ENCODE data around the gene MTUS2. TPM values are rescaled to one million over a fixed set of nuclear protein-coding genes. Genes with fewer than 3 reads are reported as not detected.

Gene MTUS2
- total RNA-seq, 6 donors from 2014 or later: 0.11 to 1.6 (median 0.20) TPM; not detected in 1

- WGBS, 2 donors: no CpG with 5 or more reads among the region's 55 CpGs
- peaks cover 0 to 8% (median 2%) of the 10 kb centered on the region in 4 donors for H3K9me3 ChIP-seq
- H3K27me3 ChIP-seq: peaks cover 0 to 20% (median 9%) of the 10 kb centered on the region in 4 donors
- H3K27ac ChIP-seq: no peak overlapping the region
- H3K4me1 ChIP-seq: peaks cover 7 to 19% (median 13%) of the 10 kb centered on the region in 4 donors
- DNase-seq (peak; percentile 28 to 91), ATAC-seq (ENCODE audit: low FRiP score in 2 of 2) (peak in 1 of 2 donors; percentile 84)
- TF ChIP-seq EP300 (IDR thresholded peaks at IDR 0.05) (no peak), POLR2AphosphoS5 (IDR thresholded peaks at IDR 0.05) (no peak), CTCF (IDR thresholded peaks at IDR 0.05) (peak in 5 of 6 experiments; percentile 21 to 70 (median 46)), POLR2A (IDR thresholded peaks at IDR 0.05) (no peak)
- H3K36me3 ChIP-seq: no peaks in the 10 kb centered on the region
- H3K4me3 ChIP-seq: peak overlapping the region in 3 of 4 donors; percentile 39 to 51 (median 42)
Observed at GRCh38 chr13:28819735-28820098, 422 bp upstream of the MTUS2 start.

- Histone ChIP-seq H3K4me3 (no peak overlapping the region), H3K9me3 (peaks cover 0 to 3% (median under 1%) of the 10 kb centered on the region in 4 donors), H3K36me3 (no peaks in the 10 kb centered on the region), H3K27me3 (peaks cover 0 to 18% (median 7%) of the 10 kb centered on the region in 4 donors), H3K4me1 (peaks cover 7 to 19% (median 13%) of the 10 kb centered on the region in 4 donors), H3K27ac (no peak overlapping the region)
- no peak for TF ChIP-seq CTCF (IDR thresholded peaks at IDR 0.05)
- no peak for TF ChIP-seq POLR2A (IDR thresholded peaks at IDR 0.05)
- TF ChIP-seq POLR2AphosphoS5 (IDR thresholded peaks at IDR 0.05): no peak
- no peak for TF ChIP-seq EP300 (IDR thresholded peaks at IDR 0.05)
- 87 to 92% methylated on average over 5 of the region's 5 CpGs for WGBS, 2 donors
- ATAC-seq (ENCODE audit: low FRiP score in 2 of 2) (no peak), DNase-seq (no peak)
Observed at GRCh38 chr13:28822151-28822550, 2.0 kb downstream of the MTUS2 start.

GRCh38 chr13:28822801-28823200 is 2.7 kb downstream of the MTUS2 start:
- H3K4me1 ChIP-seq: peaks cover 7 to 19% (median 13%) of the 10 kb centered on the region in 4 donors
- no peak for DNase-seq
- WGBS, 2 donors: 55 to 73% methylated on average over 3 of the region's 3 CpGs
- H3K9me3 ChIP-seq: peaks cover 0 to 5% (median 0%) of the 10 kb centered on the region in 4 donors
- TF ChIP-seq CTCF (IDR thresholded peaks at IDR 0.05) (no peak), POLR2AphosphoS5 (IDR thresholded peaks at IDR 0.05) (no peak), POLR2A (IDR thresholded peaks at IDR 0.05) (no peak), EP300 (IDR thresholded peaks at IDR 0.05) (no peak)
- H3K27me3 ChIP-seq: peaks cover 0 to 15% (median 7%) of the 10 kb centered on the region in 4 donors
- H3K4me3 ChIP-seq: no peak overlapping the region
- no peak for ATAC-seq (ENCODE audit: low FRiP score in 2 of 2)
- H3K27ac ChIP-seq: no peak overlapping the region
- H3K36me3 ChIP-seq: no peaks in the 10 kb centered on the region

GRCh38 chr13:28825379-28825778 is 5.2 kb downstream of the MTUS2 start:
- TF ChIP-seq POLR2A (IDR thresholded peaks at IDR 0.05) (no peak), EP300 (IDR thresholded peaks at IDR 0.05) (no peak), CTCF (IDR thresholded peaks at IDR 0.05) (no peak), POLR2AphosphoS5 (IDR thresholded peaks at IDR 0.05) (no peak)
- no peak for ATAC-seq (ENCODE audit: low FRiP score in 2 of 2)
- H3K27me3 ChIP-seq: peaks cover 0 to 5% (median under 1%) of the 10 kb centered on the region in 4 donors
- no peak overlapping the region for H3K4me3 ChIP-seq
- no peak overlapping the region for H3K27ac ChIP-seq
- no peak for DNase-seq
- H3K9me3 ChIP-seq: peaks cover 7 to 27% (median 10%) of the 10 kb centered on the region in 4 donors
- peaks cover 3 to 7% (median 5%) of the 10 kb centered on the region in 4 donors for H3K4me1 ChIP-seq
- no peaks in the 10 kb centered on the region for H3K36me3 ChIP-seq
- WGBS, 2 donors: 84 to 92% methylated on average over 3 of the region's 3 CpGs

GRCh38 chr13:28826368-28826767 is 6.2 kb downstream of the MTUS2 start:
- H3K9me3 ChIP-seq: peaks cover 7 to 37% (median 20%) of the 10 kb centered on the region in 4 donors
- ATAC-seq (ENCODE audit: low FRiP score in 2 of 2): no peak
- 90 to 96% methylated on average over 1 of the region's 1 CpG for WGBS, 2 donors
- no peak overlapping the region for H3K4me3 ChIP-seq
- no peak for DNase-seq
- TF ChIP-seq CTCF (IDR thresholded peaks at IDR 0.05) (no peak), EP300 (IDR thresholded peaks at IDR 0.05) (no peak), POLR2AphosphoS5 (IDR thresholded peaks at IDR 0.05) (no peak), POLR2A (IDR thresholded peaks at IDR 0.05) (no peak)
- H3K27ac ChIP-seq: no peak overlapping the region
- no peaks in the 10 kb centered on the region for H3K27me3 ChIP-seq
- no peaks in the 10 kb centered on the region for H3K36me3 ChIP-seq
- H3K4me1 ChIP-seq: no peaks in the 10 kb centered on the region
